Osteoblast (primary cell): ENCODE measurements around the gene ZNF804B. TPM values are rescaled to one million over a fixed set of nuclear protein-coding genes. Genes with fewer than 3 reads are reported as not detected.

ENCODE experiments used
- DNase-seq: peaks from one replicate; pipeline ENCODE4 v3.0.0; 2011; ENCODE audit warnings: low spot score, mixed read lengths; ENCODE audit not compliant: insufficient read length; ENCODE audit errors: missing footprints
- H2AFZ ChIP-seq: 2 replicates; pipeline ENCODE4 v1.6.0; 2011; ENCODE audit warnings: mild to moderate bottlenecking, low read length
- H3K27ac ChIP-seq: 2 replicates; pipeline ENCODE4 v1.5.1; 2011; ENCODE audit warnings: mild to moderate bottlenecking, low read depth, low read length, moderate library complexity
- H3K27me3 ChIP-seq: 2 replicates; pipeline ENCODE4 v1.6.0; 2012; ENCODE audit warnings: mild to moderate bottlenecking, control low read depth, inconsistent platforms, low read length, moderate library complexity; ENCODE audit not compliant: insufficient read depth
- H3K36me3 ChIP-seq: 2 replicates; pipeline ENCODE4 v1.5.1; 2011; ENCODE audit warnings: mild to moderate bottlenecking, low read length, control low read depth, moderate library complexity; ENCODE audit not compliant: insufficient read depth
- H3K4me1 ChIP-seq: 2 replicates; pipeline ENCODE4 v1.5.1; 2011; ENCODE audit warnings: mild to moderate bottlenecking, low read length, control low read depth, moderate library complexity; ENCODE audit not compliant: insufficient read depth
- H3K4me2 ChIP-seq: 2 replicates; pipeline ENCODE4 v1.6.0; 2011; ENCODE audit warnings: mild to moderate bottlenecking, low read length; ENCODE audit not compliant: insufficient read depth
- H3K4me3 ChIP-seq: fragments of 200-600 bp; sonication (generic); 3 replicates; pipeline ENCODE4 v1.5.1; 2012; ENCODE audit warnings: mild to moderate bottlenecking, low read length, inconsistent platforms; ENCODE audit not compliant: insufficient read depth
- H3K79me2 ChIP-seq: 2 replicates; pipeline ENCODE4 v1.6.0; 2012; ENCODE audit warnings: mild to moderate bottlenecking, low read length, control low read depth, inconsistent platforms; ENCODE audit not compliant: insufficient read depth
- H3K9me3 ChIP-seq: 2 replicates; pipeline ENCODE4 v1.5.1; 2011; ENCODE audit warnings: low read depth, low read length, control low read depth
- H4K20me1 ChIP-seq: 2 replicates; pipeline ENCODE4 v1.6.0; 2012; ENCODE audit warnings: mild to moderate bottlenecking, low read length, control low read depth; ENCODE audit not compliant: insufficient read depth
- CTCF ChIP-seq: IDR thresholded peaks from 2 replicates; pipeline ENCODE4 v1.5.1; 2011; ENCODE audit warnings: mild to moderate bottlenecking, low read depth, low read length, moderate library complexity; ENCODE audit errors: extremely low read depth
- total RNA-seq: library from RNA; depleted of rRNA; stranded (reverse); fragments of >200 nt; gene quantifications from 2 replicates; pipeline ENCODE4 v1.2.3, GENCODE V29; 2012

ZNF804B gene
- total RNA-seq, 1 donor = not detected

- H3K27ac ChIP-seq = no peak overlapping the region
Measured at GRCh38 chr7:89002981-89003956, 243.8 kb downstream of the ZNF804B start.

GRCh38 chr7:89012016-89012415 is 252.5 kb downstream of the ZNF804B start:
- no peaks in the 10 kb centered on the region for H3K4me1 ChIP-seq
- H3K4me3 ChIP-seq = no peak overlapping the region
- H3K27ac ChIP-seq = no peak overlapping the region
- H3K36me3 ChIP-seq = no peaks in the 10 kb centered on the region
- H4K20me1 ChIP-seq = no peaks in the 10 kb centered on the region
- no peak for TF ChIP-seq CTCF
- no peaks in the 10 kb centered on the region for H3K27me3 ChIP-seq
- H3K4me2 ChIP-seq = no peak overlapping the region
- no peak overlapping the region for H2AFZ ChIP-seq
- H3K79me2 ChIP-seq = no peaks in the 10 kb centered on the region
- no peak for DNase-seq
- no peaks in the 10 kb centered on the region for H3K9me3 ChIP-seq

More at GRCh38 chr7:89002981-89003956, 243.8 kb downstream of the ZNF804B start:
- H3K9me3 ChIP-seq = no peaks in the 10 kb centered on the region
- DNase-seq = no peak
- H3K27me3 ChIP-seq = no peaks in the 10 kb centered on the region
- no peaks in the 10 kb centered on the region for H3K4me1 ChIP-seq
- H2AFZ ChIP-seq = no peak overlapping the region
- H3K4me3 ChIP-seq = no peak overlapping the region
- TF ChIP-seq CTCF = no peak
- no peaks in the 10 kb centered on the region for H3K36me3 ChIP-seq
- no peaks in the 10 kb centered on the region for H4K20me1 ChIP-seq
- no peaks in the 10 kb centered on the region for H3K79me2 ChIP-seq
- no peak overlapping the region for H3K4me2 ChIP-seq

GRCh38 chr7:89017695-89018094 is 258.2 kb downstream of the ZNF804B start:
- Histone ChIP-seq H3K4me1 (no peaks in the 10 kb centered on the region), H3K9me3 (peaks cover 3% of the 10 kb centered on the region), H3K27ac (no peak overlapping the region), H3K4me2 (no peak overlapping the region), H2AFZ (no peak overlapping the region), H4K20me1 (no peaks in the 10 kb centered on the region), H3K36me3 (no peaks in the 10 kb centered on the region), H3K79me2 (no peaks in the 10 kb centered on the region), H3K27me3 (no peaks in the 10 kb centered on the region), H3K4me3 (no peak overlapping the region)
- no peak for TF ChIP-seq CTCF
- DNase-seq = no peak

- Histone ChIP-seq H4K20me1 (no peaks in the 10 kb centered on the region), H2AFZ (no peak overlapping the region), H3K4me2 (no peak overlapping the region), H3K4me1 (no peaks in the 10 kb centered on the region), H3K27ac (no peak overlapping the region), H3K9me3 (peaks cover 3% of the 10 kb centered on the region), H3K36me3 (no peaks in the 10 kb centered on the region), H3K27me3 (no peaks in the 10 kb centered on the region), H3K79me2 (no peaks in the 10 kb centered on the region), H3K4me3 (no peak overlapping the region)
- no peak for TF ChIP-seq CTCF
- DNase-seq = no peak
Measured at GRCh38 chr7:89021741-89022140, 262.2 kb downstream of the ZNF804B start.
